GM23338 (cell line): ENCODE data around the gene WDR75. TPM values are rescaled to one million over a fixed set of nuclear protein-coding genes. Genes with fewer than 3 reads are reported as not detected.

Source experiments
- ATAC-seq: fragments of 200-7000 bp; cut with Tn5 transposase; 3 replicates; pipeline ENCODE4 v1.9.1; 2020
- DNase-seq: peaks from one replicate; pipeline ENCODE4 v3.0.0-alpha.2; 2015; ENCODE audit warnings: low spot score
- H2AFZ ChIP-seq: fragments of 200-600 bp; sonication (generic); 2 replicates; pipeline ENCODE4 v1.8.0; 2016; ENCODE audit warnings: antibody characterized with exemption, mild to moderate bottlenecking, moderate library complexity
- H3F3A ChIP-seq: fragments of 200-600 bp; sonication (generic); replicated peaks from 2 replicates; pipeline ENCODE4 v1.8.0; 2017; ENCODE audit warnings: antibody characterized with exemption, mixed run types, low read depth
- H3K27ac ChIP-seq: fragments of 200-600 bp; sonication (generic); 2 replicates; pipeline ENCODE4 v1.6.1; 2016; ENCODE audit warnings: low read depth
- H3K27me3 ChIP-seq: fragments of 200-600 bp; sonication (generic); 2 replicates; pipeline ENCODE4 v1.8.0; 2016; ENCODE audit warnings: mild to moderate bottlenecking, mixed run types, moderate library complexity; ENCODE audit not compliant: insufficient read depth
- H3K36me3 ChIP-seq: fragments of 200-600 bp; sonication (generic); 2 replicates; pipeline ENCODE4 v1.8.0; 2016; ENCODE audit warnings: mild to moderate bottlenecking; ENCODE audit not compliant: insufficient read depth
- H3K4me1 ChIP-seq: fragments of 200-600 bp; sonication (generic); 2 replicates; pipeline ENCODE4 v1.8.0; 2016; ENCODE audit warnings: mild to moderate bottlenecking, moderate library complexity; ENCODE audit not compliant: insufficient read depth
- H3K4me2 ChIP-seq: fragments of 200-600 bp; sonication (generic); 2 replicates; pipeline ENCODE4 v1.7.1; 2017; ENCODE audit warnings: mixed run types
- H3K4me3 ChIP-seq: fragments of 200-600 bp; sonication (generic); 2 replicates; pipeline ENCODE4 v1.6.1; 2016; ENCODE audit warnings: mixed run types
- H3K79me2 ChIP-seq: fragments of 200-600 bp; sonication (generic); replicated peaks from 2 replicates; pipeline ENCODE4 v1.8.0; 2017; ENCODE audit warnings: mild to moderate bottlenecking; ENCODE audit not compliant: insufficient read depth
- H3K9me2 ChIP-seq: fragments of 200-600 bp; sonication (generic); 2 replicates; pipeline ENCODE4 v1.8.0; 2017; ENCODE audit not compliant: insufficient read depth
- H4K20me1 ChIP-seq: fragments of 200-600 bp; sonication (generic); replicated peaks from 2 replicates; pipeline ENCODE4 v1.8.0; 2017; ENCODE audit warnings: mild to moderate bottlenecking; ENCODE audit not compliant: insufficient read depth
- H3K27ac Mint-ChIP-seq: 2 replicates; pipeline ENCODE4 v1.8.0; 2020; ENCODE audit warnings: inconsistent platforms, mild to moderate bottlenecking, moderate library complexity, mixed read lengths
- H3K27me3 Mint-ChIP-seq: 3 replicates; pipeline ENCODE4 v1.8.0; 2022; ENCODE audit warnings: low read depth, mild to moderate bottlenecking, moderate library complexity, mixed read lengths, inconsistent platforms; ENCODE audit not compliant: insufficient read depth, poor library complexity
- H3K36me3 Mint-ChIP-seq: 3 replicates; pipeline ENCODE4 v1.8.0; 2021; ENCODE audit warnings: low read depth, mild to moderate bottlenecking, inconsistent platforms, moderate library complexity, mixed read lengths
- H3K4me1 Mint-ChIP-seq: 3 replicates; pipeline ENCODE4 v1.8.0; 2020; ENCODE audit warnings: mild to moderate bottlenecking, inconsistent platforms, mixed read lengths
- H3K4me3 Mint-ChIP-seq: 3 replicates; pipeline ENCODE4 v1.8.0; 2021; ENCODE audit warnings: moderate library complexity, mild to moderate bottlenecking, inconsistent platforms, mixed read lengths
- H3K9me3 Mint-ChIP-seq: 3 replicates; pipeline ENCODE4 v1.8.0; 2020; ENCODE audit warnings: moderate library complexity, mild to moderate bottlenecking, inconsistent platforms, mixed read lengths
- CREB1 ChIP-seq: fragments of 250-450 bp; sonication (Bioruptor Pico); IDR thresholded peaks from 2 replicates; pipeline ENCODE4 v1.5.0; 2020; ENCODE audit warnings: low read depth, mild to moderate bottlenecking, moderate library complexity
- EZH2 ChIP-seq: fragments of 200-600 bp; sonication (generic); IDR thresholded peaks from one replicate; pipeline ENCODE4 v1.8.0; 2017; ENCODE audit warnings: antibody characterized with exemption, mild to moderate bottlenecking, low read depth; ENCODE audit not compliant: unreplicated experiment
- EZH2phosphoT487 ChIP-seq: fragments of 200-600 bp; sonication (generic); IDR thresholded peaks from one replicate; pipeline ENCODE4 v1.8.1; 2018; ENCODE audit warnings: antibody characterized with exemption; ENCODE audit not compliant: unreplicated experiment
- JUNB ChIP-seq: IDR thresholded peaks from one replicate; pipeline ENCODE4 v1.6.1; 2016; ENCODE audit warnings: antibody characterized with exemption; ENCODE audit not compliant: unreplicated experiment
- NANOG ChIP-seq: IDR thresholded peaks from 2 replicates; pipeline ENCODE4 v1.6.1; 2016; ENCODE audit warnings: antibody characterized with exemption, borderline replicate concordance
- POLR2AphosphoS5 ChIP-seq: IDR thresholded peaks from 2 replicates; pipeline ENCODE4 v1.6.1; 2016; ENCODE audit warnings: antibody characterized with exemption, low read depth
- STAT1 ChIP-seq: IDR thresholded peaks from one replicate; pipeline ENCODE4 v1.6.1; 2016; ENCODE audit warnings: antibody characterized with exemption; ENCODE audit not compliant: unreplicated experiment
- ZNF114 ChIP-seq: fragments of 250-450 bp; sonication (Bioruptor Pico); IDR thresholded peaks from 2 replicates; pipeline ENCODE4 v1.5.0; 2020; ENCODE audit warnings: mild to moderate bottlenecking, moderate library complexity
- ZNF331 ChIP-seq: fragments of 250-450 bp; sonication (Bioruptor Pico); IDR thresholded peaks from 2 replicates; pipeline ENCODE4 v1.5.0; 2020; ENCODE audit warnings: low read depth, mild to moderate bottlenecking, moderate library complexity
- polyA plus RNA-seq: library from polyadenylated mRNA; unstranded; fragments of >200 nt; fragmentation: Nextera tagmentation; extraction: Ambion mirVana; gene quantifications from 2 replicates; pipeline ENCODE4 v1.2.1, GENCODE V29; 2016
- total RNA-seq: library from RNA; depleted of rRNA; stranded (reverse); fragments of >200 nt; shearing (Covaris generic); gene quantifications from 2 replicates; pipeline ENCODE4 v1.2.3, GENCODE V29; 2014
- TF ChIP-seq, protein P1 (sequence below), 2 experiments: fragments of 200-600 bp in 1 of 2; sonication (generic) in 1 of 2; conservative IDR thresholded peaks; 2 replicates each; pipeline versions ENCODE4 v1.5.1 to v1.6.1; 2016 to 2017; ENCODE audit warnings: antibody characterized with exemption in 2 of 2, low read depth in 2 of 2, mild to moderate bottlenecking in 2 of 2, moderate library complexity in 1 of 2
- TF ChIP-seq, protein P2 (sequence below): fragments of 250-450 bp; sonication (Bioruptor Pico); IDR thresholded peaks from 2 replicates; pipeline ENCODE4 v1.5.0; 2020; ENCODE audit warnings: mild to moderate bottlenecking, moderate library complexity
- TF ChIP-seq, protein P3 (sequence below): IDR thresholded peaks from 2 replicates; pipeline ENCODE4 v1.6.1; 2016; ENCODE audit warnings: antibody characterized with exemption
- TF ChIP-seq, protein P4 (sequence below): IDR thresholded peaks from one replicate; pipeline ENCODE4 v1.6.1; 2018; ENCODE audit warnings: antibody characterized with exemption; ENCODE audit not compliant: unreplicated experiment

Gene WDR75
- total and polyA plus RNA-seq, 2 experiments from 2014 or later = 57.2 to 80.9 TPM

DNA sequence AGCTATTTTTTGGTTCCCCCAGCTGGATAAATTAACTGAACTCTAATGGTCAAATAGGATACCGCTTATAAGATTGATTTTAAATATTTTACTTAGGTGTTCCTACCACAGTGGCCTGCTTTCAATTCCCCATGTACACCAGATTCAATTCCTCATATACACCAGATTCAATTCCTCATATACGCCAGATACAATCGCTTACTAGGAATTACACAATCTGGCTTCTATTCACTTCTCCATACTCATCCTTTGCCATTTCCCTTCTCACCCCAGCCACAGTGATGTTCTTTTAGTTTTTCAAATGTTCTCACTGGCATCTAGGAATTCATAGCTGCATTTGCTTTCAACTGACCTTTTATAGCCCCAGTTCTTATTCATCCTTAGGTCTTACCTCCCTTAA, 72.8 kb downstream of the WDR75 start:
- no peak overlapping the region for H3K4me3 ChIP-seq
- no peak for DNase-seq
- Mint-ChIP-seq H3K27me3 (no peaks in the 10 kb centered on the region), H3K4me3 (no peak overlapping the region), H3K4me1 (no peaks in the 10 kb centered on the region; the same call in 2 of the 3 replicates), H3K36me3 (no peaks in the 10 kb centered on the region), H3K9me3 (no peaks in the 10 kb centered on the region), H3K27ac (no peak overlapping the region)
- H4K20me1 ChIP-seq = no peaks in the 10 kb centered on the region
- H3K9me2 ChIP-seq = peaks cover 5% of the 10 kb centered on the region; the same call in 1 of the 2 replicates
- H3K27me3 ChIP-seq = no peaks in the 10 kb centered on the region
- no peak overlapping the region for H3K4me2 ChIP-seq
- H3K4me1 ChIP-seq = no peaks in the 10 kb centered on the region
- H3F3A ChIP-seq = no peaks in the 10 kb centered on the region
- ATAC-seq = no peak
- no peaks in the 10 kb centered on the region for H3K36me3 ChIP-seq
- TF ChIP-seq STAT1 (no peak), NANOG (no peak), POLR2AphosphoS5 (no peak), ZNF114 (CRISPR knock-in tag) (no peak), ZNF331 (CRISPR knock-in tag) (no peak), EZH2phosphoT487 (no peak), EZH2 (no peak), JUNB (no peak), CREB1 (no peak)
- TF ChIP-seq, protein P1, sequence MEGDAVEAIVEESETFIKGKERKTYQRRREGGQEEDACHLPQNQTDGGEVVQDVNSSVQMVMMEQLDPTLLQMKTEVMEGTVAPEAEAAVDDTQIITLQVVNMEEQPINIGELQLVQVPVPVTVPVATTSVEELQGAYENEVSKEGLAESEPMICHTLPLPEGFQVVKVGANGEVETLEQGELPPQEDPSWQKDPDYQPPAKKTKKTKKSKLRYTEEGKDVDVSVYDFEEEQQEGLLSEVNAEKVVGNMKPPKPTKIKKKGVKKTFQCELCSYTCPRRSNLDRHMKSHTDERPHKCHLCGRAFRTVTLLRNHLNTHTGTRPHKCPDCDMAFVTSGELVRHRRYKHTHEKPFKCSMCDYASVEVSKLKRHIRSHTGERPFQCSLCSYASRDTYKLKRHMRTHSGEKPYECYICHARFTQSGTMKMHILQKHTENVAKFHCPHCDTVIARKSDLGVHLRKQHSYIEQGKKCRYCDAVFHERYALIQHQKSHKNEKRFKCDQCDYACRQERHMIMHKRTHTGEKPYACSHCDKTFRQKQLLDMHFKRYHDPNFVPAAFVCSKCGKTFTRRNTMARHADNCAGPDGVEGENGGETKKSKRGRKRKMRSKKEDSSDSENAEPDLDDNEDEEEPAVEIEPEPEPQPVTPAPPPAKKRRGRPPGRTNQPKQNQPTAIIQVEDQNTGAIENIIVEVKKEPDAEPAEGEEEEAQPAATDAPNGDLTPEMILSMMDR (conservative IDR thresholded peaks at IDR 0.05; ENCODE audit: low read depth in 2 of 2) = no peak
- TF ChIP-seq, protein P2, sequence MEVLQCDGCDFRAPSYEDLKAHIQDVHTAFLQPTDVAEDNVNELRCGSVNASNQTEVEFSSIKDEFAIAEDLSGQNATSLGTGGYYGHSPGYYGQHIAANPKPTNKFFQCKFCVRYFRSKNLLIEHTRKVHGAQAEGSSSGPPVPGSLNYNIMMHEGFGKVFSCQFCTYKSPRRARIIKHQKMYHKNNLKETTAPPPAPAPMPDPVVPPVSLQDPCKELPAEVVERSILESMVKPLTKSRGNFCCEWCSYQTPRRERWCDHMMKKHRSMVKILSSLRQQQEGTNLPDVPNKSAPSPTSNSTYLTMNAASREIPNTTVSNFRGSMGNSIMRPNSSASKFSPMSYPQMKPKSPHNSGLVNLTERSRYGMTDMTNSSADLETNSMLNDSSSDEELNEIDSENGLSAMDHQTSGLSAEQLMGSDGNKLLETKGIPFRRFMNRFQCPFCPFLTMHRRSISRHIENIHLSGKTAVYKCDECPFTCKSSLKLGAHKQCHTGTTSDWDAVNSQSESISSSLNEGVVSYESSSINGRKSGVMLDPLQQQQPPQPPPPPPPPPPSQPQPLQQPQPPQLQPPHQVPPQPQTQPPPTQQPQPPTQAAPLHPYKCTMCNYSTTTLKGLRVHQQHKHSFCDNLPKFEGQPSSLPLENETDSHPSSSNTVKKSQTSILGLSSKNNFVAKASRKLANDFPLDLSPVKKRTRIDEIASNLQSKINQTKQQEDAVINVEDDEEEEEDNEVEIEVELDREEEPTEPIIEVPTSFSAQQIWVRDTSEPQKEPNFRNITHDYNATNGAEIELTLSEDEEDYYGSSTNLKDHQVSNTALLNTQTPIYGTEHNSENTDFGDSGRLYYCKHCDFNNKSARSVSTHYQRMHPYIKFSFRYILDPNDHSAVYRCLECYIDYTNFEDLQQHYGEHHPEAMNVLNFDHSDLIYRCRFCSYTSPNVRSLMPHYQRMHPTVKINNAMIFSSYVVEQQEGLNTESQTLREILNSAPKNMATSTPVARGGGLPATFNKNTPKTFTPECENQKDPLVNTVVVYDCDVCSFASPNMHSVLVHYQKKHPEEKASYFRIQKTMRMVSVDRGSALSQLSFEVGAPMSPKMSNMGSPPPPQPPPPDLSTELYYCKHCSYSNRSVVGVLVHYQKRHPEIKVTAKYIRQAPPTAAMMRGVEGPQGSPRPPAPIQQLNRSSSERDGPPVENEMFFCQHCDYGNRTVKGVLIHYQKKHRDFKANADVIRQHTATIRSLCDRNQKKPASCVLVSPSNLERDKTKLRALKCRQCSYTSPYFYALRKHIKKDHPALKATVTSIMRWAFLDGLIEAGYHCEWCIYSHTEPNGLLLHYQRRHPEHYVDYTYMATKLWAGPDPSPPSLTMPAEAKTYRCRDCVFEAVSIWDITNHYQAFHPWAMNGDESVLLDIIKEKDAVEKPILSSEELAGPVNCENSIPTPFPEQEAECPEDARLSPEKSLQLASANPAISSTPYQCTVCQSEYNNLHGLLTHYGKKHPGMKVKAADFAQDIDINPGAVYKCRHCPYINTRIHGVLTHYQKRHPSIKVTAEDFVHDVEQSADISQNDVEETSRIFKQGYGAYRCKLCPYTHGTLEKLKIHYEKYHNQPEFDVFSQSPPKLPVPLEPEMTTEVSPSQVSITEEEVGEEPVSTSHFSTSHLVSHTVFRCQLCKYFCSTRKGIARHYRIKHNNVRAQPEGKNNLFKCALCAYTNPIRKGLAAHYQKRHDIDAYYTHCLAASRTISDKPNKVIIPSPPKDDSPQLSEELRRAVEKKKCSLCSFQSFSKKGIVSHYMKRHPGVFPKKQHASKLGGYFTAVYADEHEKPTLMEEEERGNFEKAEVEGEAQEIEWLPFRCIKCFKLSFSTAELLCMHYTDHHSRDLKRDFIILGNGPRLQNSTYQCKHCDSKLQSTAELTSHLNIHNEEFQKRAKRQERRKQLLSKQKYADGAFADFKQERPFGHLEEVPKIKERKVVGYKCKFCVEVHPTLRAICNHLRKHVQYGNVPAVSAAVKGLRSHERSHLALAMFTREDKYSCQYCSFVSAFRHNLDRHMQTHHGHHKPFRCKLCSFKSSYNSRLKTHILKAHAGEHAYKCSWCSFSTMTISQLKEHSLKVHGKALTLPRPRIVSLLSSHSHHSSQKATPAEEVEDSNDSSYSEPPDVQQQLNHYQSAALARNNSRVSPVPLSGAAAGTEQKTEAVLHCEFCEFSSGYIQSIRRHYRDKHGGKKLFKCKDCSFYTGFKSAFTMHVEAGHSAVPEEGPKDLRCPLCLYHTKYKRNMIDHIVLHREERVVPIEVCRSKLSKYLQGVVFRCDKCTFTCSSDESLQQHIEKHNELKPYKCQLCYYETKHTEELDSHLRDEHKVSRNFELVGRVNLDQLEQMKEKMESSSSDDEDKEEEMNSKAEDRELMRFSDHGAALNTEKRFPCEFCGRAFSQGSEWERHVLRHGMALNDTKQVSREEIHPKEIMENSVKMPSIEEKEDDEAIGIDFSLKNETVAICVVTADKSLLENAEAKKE (CRISPR knock-in tag) = no peak
- TF ChIP-seq, protein P3, sequence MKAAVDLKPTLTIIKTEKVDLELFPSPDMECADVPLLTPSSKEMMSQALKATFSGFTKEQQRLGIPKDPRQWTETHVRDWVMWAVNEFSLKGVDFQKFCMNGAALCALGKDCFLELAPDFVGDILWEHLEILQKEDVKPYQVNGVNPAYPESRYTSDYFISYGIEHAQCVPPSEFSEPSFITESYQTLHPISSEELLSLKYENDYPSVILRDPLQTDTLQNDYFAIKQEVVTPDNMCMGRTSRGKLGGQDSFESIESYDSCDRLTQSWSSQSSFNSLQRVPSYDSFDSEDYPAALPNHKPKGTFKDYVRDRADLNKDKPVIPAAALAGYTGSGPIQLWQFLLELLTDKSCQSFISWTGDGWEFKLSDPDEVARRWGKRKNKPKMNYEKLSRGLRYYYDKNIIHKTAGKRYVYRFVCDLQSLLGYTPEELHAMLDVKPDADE = no peak
- TF ChIP-seq, protein P4, sequence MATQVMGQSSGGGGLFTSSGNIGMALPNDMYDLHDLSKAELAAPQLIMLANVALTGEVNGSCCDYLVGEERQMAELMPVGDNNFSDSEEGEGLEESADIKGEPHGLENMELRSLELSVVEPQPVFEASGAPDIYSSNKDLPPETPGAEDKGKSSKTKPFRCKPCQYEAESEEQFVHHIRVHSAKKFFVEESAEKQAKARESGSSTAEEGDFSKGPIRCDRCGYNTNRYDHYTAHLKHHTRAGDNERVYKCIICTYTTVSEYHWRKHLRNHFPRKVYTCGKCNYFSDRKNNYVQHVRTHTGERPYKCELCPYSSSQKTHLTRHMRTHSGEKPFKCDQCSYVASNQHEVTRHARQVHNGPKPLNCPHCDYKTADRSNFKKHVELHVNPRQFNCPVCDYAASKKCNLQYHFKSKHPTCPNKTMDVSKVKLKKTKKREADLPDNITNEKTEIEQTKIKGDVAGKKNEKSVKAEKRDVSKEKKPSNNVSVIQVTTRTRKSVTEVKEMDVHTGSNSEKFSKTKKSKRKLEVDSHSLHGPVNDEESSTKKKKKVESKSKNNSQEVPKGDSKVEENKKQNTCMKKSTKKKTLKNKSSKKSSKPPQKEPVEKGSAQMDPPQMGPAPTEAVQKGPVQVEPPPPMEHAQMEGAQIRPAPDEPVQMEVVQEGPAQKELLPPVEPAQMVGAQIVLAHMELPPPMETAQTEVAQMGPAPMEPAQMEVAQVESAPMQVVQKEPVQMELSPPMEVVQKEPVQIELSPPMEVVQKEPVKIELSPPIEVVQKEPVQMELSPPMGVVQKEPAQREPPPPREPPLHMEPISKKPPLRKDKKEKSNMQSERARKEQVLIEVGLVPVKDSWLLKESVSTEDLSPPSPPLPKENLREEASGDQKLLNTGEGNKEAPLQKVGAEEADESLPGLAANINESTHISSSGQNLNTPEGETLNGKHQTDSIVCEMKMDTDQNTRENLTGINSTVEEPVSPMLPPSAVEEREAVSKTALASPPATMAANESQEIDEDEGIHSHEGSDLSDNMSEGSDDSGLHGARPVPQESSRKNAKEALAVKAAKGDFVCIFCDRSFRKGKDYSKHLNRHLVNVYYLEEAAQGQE = no peak
- no peaks in the 10 kb centered on the region for H3K79me2 ChIP-seq
- H2AFZ ChIP-seq = 0 out of 2 replicates have a peak overlapping the region, but pooled peaks have one; percentile 39
- no peak overlapping the region for H3K27ac ChIP-seq
